Measurements from ENCODE around the gene GPR68. TPM values are rescaled to one million over a fixed set of nuclear protein-coding genes. Genes with fewer than 3 reads are reported as not detected.

Gene GPR68
- total and polyA plus RNA-seq, 2 of the 4 experiments (the other 2 are of a cell fraction): 0.72 to 0.94 TPM

- peaks cover 2% of the 10 kb centered on the region; the same call in 1 of the 2 replicates for H3K9me3 ChIP-seq (ENCODE audit: control insufficient read depth, insufficient read depth, low read length)
- H3K4ac ChIP-seq (ENCODE audit: low read depth, low read length): peak overlapping the region; percentile 36; the same call in 1 of the 2 replicates
- BruUV-seq (replicated peaks): no TSS peak
- H3K27ac ChIP-seq (ENCODE audit: insufficient read depth, low read length): no peak overlapping the region; the same call in 1 of the 2 replicates
- H2BK15ac ChIP-seq (ENCODE audit: low read depth, low read length): peak overlapping the region; percentile 46; the same call in 1 of the 3 replicates
- dilution Hi-C loops (cut with HindIII; ENCODE audit: low sequenced_read_pairs, unreplicated experiment): no loop called here
- peaks cover 0 to 4% of the 10 kb centered on the region in 2 experiments; a peak in 1 of 4 replicates for H3K79me1 ChIP-seq (ENCODE audit: low read depth in 1 of 2, low read length in 2 of 2)
- TF ChIP-seq FOS (IDR thresholded peaks at IDR 0.05; ENCODE audit: low read depth, low read length) (peak; percentile 58), CEBPB (IDR thresholded peaks at IDR 0.05; ENCODE audit: low read depth, low read length) (peak; percentile 74; the same call in 1 of the 2 replicates), MXI1 (IDR thresholded peaks at IDR 0.05; ENCODE audit: borderline replicate concordance, low read depth, low read length) (no peak), MAZ (IDR thresholded peaks at IDR 0.05; ENCODE audit: borderline replicate concordance, low read depth, low read length) (no peak)
- ChIA-PET POLR2A (ENCODE audit: unreplicated experiment) (no interaction called here), CTCF (interaction anchor here (2.0 kb wide), 1 partner anchor 15 kb away, joined by 4 read pairs; no protein-coding TSS in a partner anchor)
- no peak overlapping the region for H3K56ac ChIP-seq (ENCODE audit: extremely low read depth, insufficient read depth, low read length)
- H2AFZ ChIP-seq (replicated peaks; ENCODE audit: low read length, poor library complexity): peak overlapping the region; percentile 76
- H4K8ac ChIP-seq (ENCODE audit: low read depth in 2 of 2, low read length in 2 of 2): no peak overlapping the region
- peak overlapping the region; percentile 11; the same call in 1 of the 2 replicates for H3K23ac ChIP-seq (ENCODE audit: low read depth, low read length)
- peaks cover 27% of the 10 kb centered on the region for H3K9me1 ChIP-seq (ENCODE audit: insufficient read depth, low read length)
- no peaks in the 10 kb centered on the region for H3K27me3 ChIP-seq (ENCODE audit: control insufficient read depth, insufficient read depth, low read length)
- peak overlapping the region; percentile 66; the same call in 1 of the 2 replicates for H2BK20ac ChIP-seq (ENCODE audit: low read depth, low read length)
- H2AK5ac ChIP-seq (ENCODE audit: low read depth, low read length): peak overlapping the region; percentile 50; the same call in 1 of the 2 replicates
- H3K18ac ChIP-seq (ENCODE audit: low read depth, low read length): no peak overlapping the region
- WGBS, 2 experiments (ENCODE audit: extremely low coverage in 2 of 2, insufficient read length in 1 of 2): 64% methylated on average over 7 of the region's 14 CpGs; no CpG with 5 or more reads in 1 of the 2 experiments
- peak overlapping the region; percentile 70 for H2AK9ac ChIP-seq (replicated peaks; ENCODE audit: low read depth, low read length, poor library complexity)
- H3K14ac ChIP-seq (replicated peaks; ENCODE audit: low read depth, low read length): peak overlapping the region; percentile 74; the same call in 1 of the 2 replicates
- H3K4me2 ChIP-seq (ENCODE audit: low read depth, low read length): peak overlapping the region; percentile 36; the same call in 1 of the 2 replicates
- peaks cover 1% of the 10 kb centered on the region; the same call in 1 of the 2 replicates for H3K36me3 ChIP-seq (ENCODE audit: control insufficient read depth, insufficient read depth, low read length)
- intact Hi-C loops (cut with micrococcal nuclease): no loop called here
- in situ Hi-C loops (cut with MboI; ENCODE audit: low sequenced_read_pairs): no loop called here
- H3K4me1 ChIP-seq (ENCODE audit: control insufficient read depth, insufficient read depth, low read length): peaks cover 6% of the 10 kb centered on the region
- H2BK5ac ChIP-seq (ENCODE audit: low read depth, low read length, poor library complexity, severe bottlenecking): peak overlapping the region; percentile 72
- H4K5ac ChIP-seq (ENCODE audit: low read depth, low read length): no peak overlapping the region
- ATAC-seq (ENCODE audit: low read depth) (peak; percentile 48), DNase-seq (peak; percentile 84)
- no peak overlapping the region for H3K9ac ChIP-seq (ENCODE audit: low read depth, low read length)
- H2BK120ac ChIP-seq (ENCODE audit: low read depth, low read length): peak overlapping the region; percentile 32
- H4K91ac ChIP-seq (ENCODE audit: insufficient read depth, low read depth, low read length): 0 out of 2 replicates have a peak overlapping the region, but pooled peaks have one; percentile 27
- no peaks in the 10 kb centered on the region for H4K20me1 ChIP-seq (ENCODE audit: insufficient read depth, low read length)
- no peak overlapping the region for H3K4me3 ChIP-seq (ENCODE audit: insufficient read depth, low read depth, low read length)
Measured at GRCh38 chr14:91228112-91229004, 16.1 kb downstream of the GPR68 start.

Data from IMR-90 (cell line).